ENCODE data around the gene TWNK.

GRCh38 chr10:101008823-101009423, 21.6 kb downstream of the TWNK start:
- TF ChIP-seq CTCF (IDR thresholded peaks at IDR 0.05), result no peak
- no peak for TF ChIP-seq POLR2A (IDR thresholded peaks at IDR 0.05)
- no peak for TF ChIP-seq POLR2AphosphoS5 (IDR thresholded peaks at IDR 0.05)
